Fibroblast of lung (primary cell): ENCODE measurements around the gene CRY1.

Source experiments
- EZH2 ChIP-seq: IDR thresholded peaks from 2 replicates; pipeline ENCODE4 v1.5.1; 2012; ENCODE audit warnings: low read length, control low read depth, mild to moderate bottlenecking; ENCODE audit errors: missing control alignments
- TF ChIP-seq, protein P1 (sequence below), 2 donors: IDR thresholded peaks in 1 of 2; conservative IDR thresholded peaks in 1 of 2; 1 replicate in 1 of 2; 2 replicates in 1 of 2; pipeline ENCODE4 v1.5.1; 2011 to 2012; ENCODE audit warnings: low read length in 2 of 2, control low read depth in 1 of 2, inconsistent platforms in 1 of 2, low read depth in 1 of 2, mild to moderate bottlenecking in 1 of 2

DNA sequence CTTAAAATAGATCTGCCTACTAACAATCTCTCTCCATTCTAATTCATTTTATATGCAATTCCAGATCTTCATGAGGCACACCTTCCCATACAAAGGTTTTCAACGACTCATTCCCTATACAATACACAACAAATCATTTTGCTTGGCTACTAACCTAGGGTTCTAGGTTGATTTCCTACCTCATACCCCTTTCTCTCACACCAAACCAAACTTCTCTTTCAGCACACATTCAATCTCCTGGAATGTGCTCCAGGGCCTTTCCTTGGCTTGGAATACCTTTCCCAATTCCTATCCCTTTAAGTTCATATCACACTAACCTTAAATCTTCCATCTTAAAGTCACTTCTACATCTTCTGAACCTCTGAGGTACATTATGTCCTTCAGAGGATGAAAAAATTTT, 67.7 kb downstream of the CRY1 start:
- TF ChIP-seq, protein P1, sequence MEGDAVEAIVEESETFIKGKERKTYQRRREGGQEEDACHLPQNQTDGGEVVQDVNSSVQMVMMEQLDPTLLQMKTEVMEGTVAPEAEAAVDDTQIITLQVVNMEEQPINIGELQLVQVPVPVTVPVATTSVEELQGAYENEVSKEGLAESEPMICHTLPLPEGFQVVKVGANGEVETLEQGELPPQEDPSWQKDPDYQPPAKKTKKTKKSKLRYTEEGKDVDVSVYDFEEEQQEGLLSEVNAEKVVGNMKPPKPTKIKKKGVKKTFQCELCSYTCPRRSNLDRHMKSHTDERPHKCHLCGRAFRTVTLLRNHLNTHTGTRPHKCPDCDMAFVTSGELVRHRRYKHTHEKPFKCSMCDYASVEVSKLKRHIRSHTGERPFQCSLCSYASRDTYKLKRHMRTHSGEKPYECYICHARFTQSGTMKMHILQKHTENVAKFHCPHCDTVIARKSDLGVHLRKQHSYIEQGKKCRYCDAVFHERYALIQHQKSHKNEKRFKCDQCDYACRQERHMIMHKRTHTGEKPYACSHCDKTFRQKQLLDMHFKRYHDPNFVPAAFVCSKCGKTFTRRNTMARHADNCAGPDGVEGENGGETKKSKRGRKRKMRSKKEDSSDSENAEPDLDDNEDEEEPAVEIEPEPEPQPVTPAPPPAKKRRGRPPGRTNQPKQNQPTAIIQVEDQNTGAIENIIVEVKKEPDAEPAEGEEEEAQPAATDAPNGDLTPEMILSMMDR (conservative IDR thresholded peaks at IDR 0.05 in 1 of 2, IDR thresholded peaks at IDR 0.05 in 1 of 2; ENCODE audit: low read depth in 1 of 2, low read length in 2 of 2): no peak
- TF ChIP-seq EZH2: no peak
